Measurements from ENCODE around the gene IL19.

DNA sequence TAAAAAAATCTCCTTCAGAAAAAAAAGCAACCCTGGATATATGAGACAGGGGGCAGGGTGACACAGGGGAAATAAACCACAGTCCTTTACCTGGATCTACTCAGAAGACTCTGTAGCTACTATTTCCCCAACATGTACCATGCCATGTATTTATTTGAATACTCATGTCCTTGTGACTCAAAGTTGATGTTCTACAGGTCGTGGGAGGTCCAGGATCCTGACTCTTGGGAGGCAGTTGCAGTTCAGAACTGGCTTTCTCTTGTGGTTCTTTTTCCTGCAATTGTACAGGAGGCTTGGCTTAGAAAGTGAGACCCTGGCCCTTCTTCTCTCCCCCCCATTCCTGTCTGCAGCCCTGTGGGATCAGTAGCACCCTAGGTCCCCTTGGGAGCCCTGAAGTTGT lies 120.8 kb downstream of the IL19 start:
- TF ChIP-seq, protein P1, sequence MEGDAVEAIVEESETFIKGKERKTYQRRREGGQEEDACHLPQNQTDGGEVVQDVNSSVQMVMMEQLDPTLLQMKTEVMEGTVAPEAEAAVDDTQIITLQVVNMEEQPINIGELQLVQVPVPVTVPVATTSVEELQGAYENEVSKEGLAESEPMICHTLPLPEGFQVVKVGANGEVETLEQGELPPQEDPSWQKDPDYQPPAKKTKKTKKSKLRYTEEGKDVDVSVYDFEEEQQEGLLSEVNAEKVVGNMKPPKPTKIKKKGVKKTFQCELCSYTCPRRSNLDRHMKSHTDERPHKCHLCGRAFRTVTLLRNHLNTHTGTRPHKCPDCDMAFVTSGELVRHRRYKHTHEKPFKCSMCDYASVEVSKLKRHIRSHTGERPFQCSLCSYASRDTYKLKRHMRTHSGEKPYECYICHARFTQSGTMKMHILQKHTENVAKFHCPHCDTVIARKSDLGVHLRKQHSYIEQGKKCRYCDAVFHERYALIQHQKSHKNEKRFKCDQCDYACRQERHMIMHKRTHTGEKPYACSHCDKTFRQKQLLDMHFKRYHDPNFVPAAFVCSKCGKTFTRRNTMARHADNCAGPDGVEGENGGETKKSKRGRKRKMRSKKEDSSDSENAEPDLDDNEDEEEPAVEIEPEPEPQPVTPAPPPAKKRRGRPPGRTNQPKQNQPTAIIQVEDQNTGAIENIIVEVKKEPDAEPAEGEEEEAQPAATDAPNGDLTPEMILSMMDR (IDR thresholded peaks at IDR 0.05) = no peak
- TF ChIP-seq POLR2A (IDR thresholded peaks at IDR 0.05) = no peak
